Stimulated activated CD4-positive, alpha-beta T cell treated with anti-CD3 and anti-CD28 coated beads, Interleukin-1b, Interleukin-23, amount 100 ng/mL, for 24 hours (primary cell): ENCODE data around the gene PRR19.
"Not testable (repeated sequence)": the region's sequence is repeated elsewhere in the genome, so short reads cannot be mapped to it uniquely, and the experiment has no call there.

Source experiments
- DNase-seq, 4 experiments: peaks; one replicate each; pipeline ENCODE4 v3.0.0-alpha.2; 2020; ENCODE audit warnings: low read depth in 4 of 4, low spot score in 1 of 4

PRR19 gene

GRCh38 chr19:42301646-42302203 is at the start of gene PRR19:
TSS of gene PRR19 (plus strand) at chr19:42302132. CDS start at chr19:42309585, 7,453 bp downstream.
- DNase-seq = no peak

- no peak for DNase-seq
Measured at GRCh38 chr19:42252365-42253244, 49.3 kb upstream of the PRR19 start.

- peak in 3 of 4 experiments; percentile 28 to 61 (median 41) for DNase-seq
Measured at GRCh38 chr19:42253245-42254088, 48.5 kb upstream of the PRR19 start.

- peak; percentile 52 to 67 (median 63) for DNase-seq
Measured at GRCh38 chr19:42254089-42254849, 47.7 kb upstream of the PRR19 start.

GRCh38 chr19:42254850-42255765 is 46.8 kb upstream of the PRR19 start, which contains the start of gene ERF:
TSS of gene ERF (minus strand) at chr19:42255128. CDS start at chr19:42254999, 129 bp downstream.
- peak; percentile 85 to 94 (median 87) for DNase-seq

- DNase-seq = no peak
Measured at GRCh38 chr19:42255766-42256745, 45.9 kb upstream of the PRR19 start.

- not testable (repeated sequence) for DNase-seq
Measured at GRCh38 chr19:42257842-42258241, 44.1 kb upstream of the PRR19 start.

- no peak for DNase-seq
Measured at GRCh38 chr19:42261763-42262162, 40.2 kb upstream of the PRR19 start.

GRCh38 chr19:42266105-42266504 is 35.8 kb upstream of the PRR19 start:
- not testable (repeated sequence) for DNase-seq

GRCh38 chr19:42266928-42267603 is 34.9 kb upstream of the PRR19 start:
- DNase-seq = not testable (repeated sequence)

- no peak for DNase-seq
Measured at GRCh38 chr19:42267644-42268141, 34.2 kb upstream of the PRR19 start.

- peak; percentile 91 to 99 (median 97) for DNase-seq
Measured at GRCh38 chr19:42268142-42268703, 33.7 kb upstream of the PRR19 start.

GRCh38 chr19:42268704-42269477 is 33.0 kb upstream of the PRR19 start, which contains the start of gene CIC:
TSS of gene CIC (plus strand) at chr19:42269252. CDS start at chr19:42271784, 2,532 bp downstream.
- DNase-seq = peak; percentile 96 to 99 (median 98)

GRCh38 chr19:42269478-42270345 is 32.2 kb upstream of the PRR19 start:
- no peak for DNase-seq

- peak in 2 of 4 experiments; percentile 54 to 61 for DNase-seq
Measured at GRCh38 chr19:42270346-42271044, 31.4 kb upstream of the PRR19 start.
